Astrocyte of the spinal cord (primary cell): ENCODE measurements around the gene PALLD.

Experiments used
- DNase-seq: peaks from one replicate; pipeline ENCODE4 v3.0.0; 2011; ENCODE audit warnings: low read depth, low spot score
- H3K4me3 ChIP-seq: 2 replicates; pipeline ENCODE4 v1.5.1; 2011; ENCODE audit warnings: low read depth, mild to moderate bottlenecking, low read length, moderate library complexity
- CTCF ChIP-seq: IDR thresholded peaks from 2 replicates; pipeline ENCODE4 v1.5.1; 2012; ENCODE audit warnings: low read depth, mild to moderate bottlenecking, low read length, inconsistent platforms
- in situ Hi-C: cut with HindIII; loops from 2 replicates; pipeline ENCODE4 v1.10.0; 2017; ENCODE audit warnings: low sequenced_read_pairs

Gene PALLD

GRCh38 chr4:168867128-168867527, 370.3 kb downstream of the PALLD start:
- in situ Hi-C loops = no loop called here
- DNase-seq = no peak
- no peak for TF ChIP-seq CTCF
- no peak overlapping the region for H3K4me3 ChIP-seq

- in situ Hi-C loops = no loop called here
- peak; percentile 90 for DNase-seq
- no peak overlapping the region for H3K4me3 ChIP-seq
- TF ChIP-seq CTCF = no peak
These were observed 371.4 kb downstream of the PALLD start for GRCh38 chr4:168868044-168868781.

- in situ Hi-C loops = no loop called here
- DNase-seq = no peak
- no peak for TF ChIP-seq CTCF
These were observed 371.9 kb downstream of the PALLD start for GRCh38 chr4:168868802-168869201.

GRCh38 chr4:168870004-168870403, 373.2 kb downstream of the PALLD start:
- H3K4me3 ChIP-seq = no peak overlapping the region
- DNase-seq = no peak
- in situ Hi-C loops = no loop called here
- TF ChIP-seq CTCF = no peak

More at GRCh38 chr4:168868802-168869201, 371.9 kb downstream of the PALLD start:
- no peak overlapping the region for H3K4me3 ChIP-seq

- no peak for DNase-seq
- in situ Hi-C loops = no loop called here
- H3K4me3 ChIP-seq = no peak overlapping the region
- no peak for TF ChIP-seq CTCF
These were observed 374.8 kb downstream of the PALLD start for GRCh38 chr4:168871632-168872031.

GRCh38 chr4:168874083-168874482, 377.2 kb downstream of the PALLD start:
- no peak for DNase-seq
- no peak overlapping the region for H3K4me3 ChIP-seq
- in situ Hi-C loops = no loop called here
- no peak for TF ChIP-seq CTCF
